ENCODE results near the gene SCN4A.

- TF ChIP-seq CTCF (IDR thresholded peaks at IDR 0.05; ENCODE audit: low read length) (no peak), EZH2 (IDR thresholded peaks at IDR 0.05; ENCODE audit: borderline replicate concordance, low read length) (no peak)
These were observed 38.3 kb downstream of the SCN4A start for GRCh38 chr17:63934183-63935112.

Data from OCI-LY1 (cell line).